Measurements from ENCODE around the gene MDP1.

The MDP1 gene

DNA sequence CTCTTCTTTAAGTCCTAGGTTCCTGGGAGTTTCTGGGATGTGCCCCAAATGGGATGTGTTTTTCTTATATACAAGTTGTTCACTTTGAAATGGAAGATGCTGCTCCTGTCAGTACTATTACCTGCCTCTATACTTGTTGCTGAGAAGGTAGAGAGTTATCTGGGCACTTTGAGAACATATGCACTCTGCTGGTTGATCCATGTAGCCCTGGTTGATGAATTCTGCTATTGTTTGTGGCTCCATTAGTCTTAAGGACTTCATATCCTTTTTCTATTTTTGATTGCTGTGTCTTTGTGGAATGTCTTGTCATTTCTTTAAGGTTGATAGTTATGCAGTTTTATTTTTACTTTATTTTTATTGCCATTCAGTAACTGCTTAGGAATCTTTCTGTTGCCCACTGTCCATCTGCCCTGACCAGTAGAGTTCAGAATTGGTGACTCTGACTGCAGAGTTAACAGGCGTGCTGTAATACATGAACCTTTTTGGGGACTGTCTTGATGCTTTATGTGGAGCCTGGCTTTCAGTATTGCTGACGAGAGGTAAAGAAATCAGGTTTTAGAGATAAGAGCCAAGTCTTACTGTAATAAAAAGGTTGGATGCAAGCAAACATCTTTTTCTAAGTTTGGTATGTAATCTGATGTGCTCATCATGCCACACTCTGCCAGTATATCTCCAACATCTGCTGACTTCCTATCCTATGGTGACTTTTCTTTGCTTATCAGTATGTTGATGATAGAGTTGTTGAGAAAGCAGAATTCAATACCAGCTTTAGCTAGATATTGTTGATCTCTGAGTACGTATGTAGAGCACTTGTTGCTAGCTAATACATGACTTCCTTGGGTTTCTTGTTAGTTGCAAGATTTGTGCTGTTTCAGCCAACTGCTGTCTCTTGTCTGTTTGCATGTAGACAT, 18.5 kb upstream of the MDP1 start:
- H3K36me3 ChIP-seq (ENCODE audit: control insufficient read depth, insufficient read depth, low read length), result peaks cover 31% of the 10 kb centered on the region
- no peaks in the 10 kb centered on the region for H3K27me3 ChIP-seq (replicated peaks; ENCODE audit: control insufficient read depth, insufficient read depth, low read length)
- H3K4me3 ChIP-seq (replicated peaks; ENCODE audit: low read depth, low read length), result no peak overlapping the region
- no peak for DNase-seq (ENCODE audit: extremely low read depth, insufficient read length)
- TF ChIP-seq, protein P1, sequence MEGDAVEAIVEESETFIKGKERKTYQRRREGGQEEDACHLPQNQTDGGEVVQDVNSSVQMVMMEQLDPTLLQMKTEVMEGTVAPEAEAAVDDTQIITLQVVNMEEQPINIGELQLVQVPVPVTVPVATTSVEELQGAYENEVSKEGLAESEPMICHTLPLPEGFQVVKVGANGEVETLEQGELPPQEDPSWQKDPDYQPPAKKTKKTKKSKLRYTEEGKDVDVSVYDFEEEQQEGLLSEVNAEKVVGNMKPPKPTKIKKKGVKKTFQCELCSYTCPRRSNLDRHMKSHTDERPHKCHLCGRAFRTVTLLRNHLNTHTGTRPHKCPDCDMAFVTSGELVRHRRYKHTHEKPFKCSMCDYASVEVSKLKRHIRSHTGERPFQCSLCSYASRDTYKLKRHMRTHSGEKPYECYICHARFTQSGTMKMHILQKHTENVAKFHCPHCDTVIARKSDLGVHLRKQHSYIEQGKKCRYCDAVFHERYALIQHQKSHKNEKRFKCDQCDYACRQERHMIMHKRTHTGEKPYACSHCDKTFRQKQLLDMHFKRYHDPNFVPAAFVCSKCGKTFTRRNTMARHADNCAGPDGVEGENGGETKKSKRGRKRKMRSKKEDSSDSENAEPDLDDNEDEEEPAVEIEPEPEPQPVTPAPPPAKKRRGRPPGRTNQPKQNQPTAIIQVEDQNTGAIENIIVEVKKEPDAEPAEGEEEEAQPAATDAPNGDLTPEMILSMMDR (IDR thresholded peaks at IDR 0.05; ENCODE audit: insufficient read depth, low read length, poor library complexity, severe bottlenecking), result no peak

DNA sequence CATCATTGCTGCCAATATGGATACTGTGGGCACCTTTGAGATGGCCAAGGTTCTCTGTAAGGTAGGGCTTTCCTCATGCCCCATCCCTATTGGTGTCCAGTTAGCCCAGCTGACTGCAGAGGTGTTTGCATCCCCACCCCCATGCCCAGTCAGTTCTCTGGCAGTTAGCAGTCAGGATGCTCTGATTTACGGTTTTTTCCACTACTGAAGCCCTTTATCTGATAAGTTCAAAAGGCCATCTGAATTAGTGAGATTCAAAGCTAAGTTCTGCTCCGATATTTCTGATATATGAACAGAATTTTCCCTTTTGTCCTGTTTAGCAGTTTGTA, 17.6 kb upstream of the MDP1 start:
- no peaks in the 10 kb centered on the region for H3K27me3 ChIP-seq (replicated peaks; ENCODE audit: control insufficient read depth, insufficient read depth, low read length)
- no peak for DNase-seq (ENCODE audit: extremely low read depth, insufficient read length)
- H3K4me3 ChIP-seq (replicated peaks; ENCODE audit: low read depth, low read length), result peak overlapping the region; percentile 84
- TF ChIP-seq, protein P1 (IDR thresholded peaks at IDR 0.05; ENCODE audit: insufficient read depth, low read length, poor library complexity, severe bottlenecking), result no peak
- H3K36me3 ChIP-seq (ENCODE audit: control insufficient read depth, insufficient read depth, low read length), result peaks cover 27% of the 10 kb centered on the region

- TF ChIP-seq, protein P1 (IDR thresholded peaks at IDR 0.05; ENCODE audit: insufficient read depth, low read length, poor library complexity, severe bottlenecking), result no peak
- Histone ChIP-seq H3K4me3 (replicated peaks; ENCODE audit: low read depth, low read length) (peak within 1 kb of the TSS; percentile 84), H3K36me3 (ENCODE audit: control insufficient read depth, insufficient read depth, low read length) (peaks cover 20% of the 10 kb centered on the region), H3K27me3 (replicated peaks; ENCODE audit: control insufficient read depth, insufficient read depth, low read length) (no peaks in the 10 kb centered on the region)
- DNase-seq (ENCODE audit: extremely low read depth, insufficient read length), result no peak
These were observed 17.0 kb upstream of the MDP1 start, which contains the start of gene GMPR2 for GRCh38 chr14:24232645-24233537. TSS of gene GMPR2 (plus strand) at chr14:24232929. CDS start at chr14:24233254, 325 bp downstream.

DNA sequence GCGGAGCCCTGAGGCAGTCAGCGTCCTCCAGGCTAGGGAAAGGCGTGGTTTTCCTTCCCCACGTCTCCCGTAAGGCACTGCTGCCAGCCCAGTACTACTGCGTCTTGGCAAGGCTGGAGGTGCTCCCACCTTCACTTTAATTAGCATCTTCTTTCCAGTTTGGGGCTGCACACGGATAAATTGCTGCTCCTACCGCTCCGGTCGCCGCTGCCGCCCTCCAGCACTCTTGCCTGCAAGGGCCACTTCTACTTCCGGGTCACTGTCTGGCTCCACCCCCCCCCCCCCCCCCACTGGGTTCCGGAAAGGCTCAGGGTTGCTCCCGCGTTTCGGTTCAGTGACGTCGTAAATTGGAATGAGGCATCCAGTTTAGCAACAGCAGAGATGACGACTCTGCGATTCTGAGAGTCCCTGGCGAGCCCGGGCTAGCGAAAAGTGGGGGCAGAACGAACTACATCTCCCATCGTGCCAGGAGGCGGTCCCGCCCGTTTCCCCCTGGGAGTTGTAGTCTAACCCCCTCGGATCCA, 16.3 kb upstream of the MDP1 start, which contains the start of gene NEDD8:
TSS of gene NEDD8 (minus strand) at position 247 of the 524 bp plus-strand sequence. CDS start at position 147, 100 bp downstream.
- peaks cover 17% of the 10 kb centered on the region for H3K36me3 ChIP-seq (ENCODE audit: control insufficient read depth, insufficient read depth, low read length)
- DNase-seq (ENCODE audit: extremely low read depth, insufficient read length), result peak; percentile 92
- no peaks in the 10 kb centered on the region for H3K27me3 ChIP-seq (replicated peaks; ENCODE audit: control insufficient read depth, insufficient read depth, low read length)
- peak within 1 kb of the TSS; percentile 84 for H3K4me3 ChIP-seq (replicated peaks; ENCODE audit: low read depth, low read length)
- TF ChIP-seq, protein P1 (IDR thresholded peaks at IDR 0.05; ENCODE audit: insufficient read depth, low read length, poor library complexity, severe bottlenecking), result no peak

- DNase-seq (ENCODE audit: extremely low read depth, insufficient read length), result no peak
- TF ChIP-seq, protein P1 (IDR thresholded peaks at IDR 0.05; ENCODE audit: insufficient read depth, low read length, poor library complexity, severe bottlenecking), result no peak
- H3K36me3 ChIP-seq (ENCODE audit: control insufficient read depth, insufficient read depth, low read length), result peaks cover 10% of the 10 kb centered on the region
- H3K27me3 ChIP-seq (replicated peaks; ENCODE audit: control insufficient read depth, insufficient read depth, low read length), result no peaks in the 10 kb centered on the region
- H3K4me3 ChIP-seq (replicated peaks; ENCODE audit: low read depth, low read length), result peak overlapping the region; percentile 84
These were observed 15.6 kb upstream of the MDP1 start for GRCh38 chr14:24231263-24232120.

Data from GM06990 (cell line).